GM23248 (cell line): ENCODE results near the gene SLC36A4. TPM values are rescaled to one million over a fixed set of nuclear protein-coding genes. Genes with fewer than 3 reads are reported as not detected.
"Not testable (repeated sequence)": the region's sequence is repeated elsewhere in the genome, so short reads cannot be mapped to it uniquely, and the experiment has no call there.

ENCODE experiments used
- DNase-seq: peaks from one replicate; pipeline ENCODE4 v3.0.0-alpha.2; 2015
- H2AFZ ChIP-seq: fragments of 200-600 bp; sonication (generic); 2 replicates; pipeline ENCODE4 v1.6.1; 2016; ENCODE audit warnings: antibody characterized with exemption
- H3F3A ChIP-seq: fragments of 200-600 bp; sonication (generic); 2 replicates; pipeline ENCODE4 v1.6.1; 2016; ENCODE audit warnings: mild to moderate bottlenecking, antibody characterized with exemption, mixed run types; ENCODE audit not compliant: insufficient read depth
- H3K27ac ChIP-seq: fragments of 200-600 bp; sonication (generic); 2 replicates; pipeline ENCODE4 v1.5.1; 2016; ENCODE audit warnings: mild to moderate bottlenecking
- H3K27me3 ChIP-seq: fragments of 200-600 bp; sonication (generic); replicated peaks from 2 replicates; pipeline ENCODE4 v1.6.1; 2016; ENCODE audit warnings: mild to moderate bottlenecking; ENCODE audit not compliant: insufficient read depth
- H3K36me3 ChIP-seq: fragments of 200-600 bp; sonication (generic); 2 replicates; pipeline ENCODE4 v1.6.1; 2016; ENCODE audit warnings: low read depth, mild to moderate bottlenecking
- H3K4me1 ChIP-seq: fragments of 200-600 bp; sonication (generic); 2 replicates; pipeline ENCODE4 v1.6.1; 2016; ENCODE audit warnings: mild to moderate bottlenecking; ENCODE audit not compliant: insufficient read depth
- H3K4me2 ChIP-seq: fragments of 200-600 bp; sonication (generic); one replicate; pipeline ENCODE4 v1.6.1; 2016; ENCODE audit warnings: mild to moderate bottlenecking; ENCODE audit not compliant: unreplicated experiment
- H3K4me3 ChIP-seq: fragments of 200-600 bp; sonication (generic); 2 replicates; pipeline ENCODE4 v1.5.1; 2016; ENCODE audit warnings: mild to moderate bottlenecking
- H3K79me2 ChIP-seq: fragments of 200-600 bp; sonication (generic); 2 replicates; pipeline ENCODE4 v1.6.1; 2016; ENCODE audit warnings: mild to moderate bottlenecking; ENCODE audit not compliant: insufficient read depth
- H3K9ac ChIP-seq: fragments of 200-600 bp; sonication (generic); 2 replicates; pipeline ENCODE4 v1.6.1; 2016; ENCODE audit warnings: mild to moderate bottlenecking
- H3K9me2 ChIP-seq: fragments of 200-600 bp; sonication (generic); 2 replicates; pipeline ENCODE4 v1.6.1; 2016; ENCODE audit warnings: mixed run types, mild to moderate bottlenecking, moderate library complexity; ENCODE audit not compliant: insufficient read depth
- H3K9me3 ChIP-seq: fragments of 200-600 bp; sonication (generic); one replicate; pipeline ENCODE4 v1.6.1; 2017; ENCODE audit warnings: low read depth
- H4K20me1 ChIP-seq: fragments of 200-600 bp; sonication (generic); 2 replicates; pipeline ENCODE4 v1.6.0; 2016; ENCODE audit not compliant: insufficient read depth
- EZH2 ChIP-seq: fragments of 200-600 bp; sonication (generic); IDR thresholded peaks from 2 replicates; pipeline ENCODE4 v1.6.1; 2018; ENCODE audit warnings: antibody characterized with exemption, mild to moderate bottlenecking; ENCODE audit not compliant: insufficient read depth, poor library complexity, severe bottlenecking
- EZH2phosphoT487 ChIP-seq: fragments of 200-600 bp; sonication (generic); IDR thresholded peaks from 2 replicates; pipeline ENCODE4 v1.6.1; 2018; ENCODE audit warnings: antibody characterized with exemption, moderate library complexity, mild to moderate bottlenecking, low read depth; ENCODE audit not compliant: insufficient read depth
- WGBS, 2 experiments: methylation state at CpG; one replicate each; pipeline ENCODE4 v1.1.6; 2015 to 2017; ENCODE audit warnings: low lambda C conversion rate in 2 of 2, low coverage in 1 of 2; ENCODE audit errors: missing lambda C conversion rate in 2 of 2; 5-methylcytosine and 5-hydroxymethylcytosine counted together
- in situ Hi-C: fragments of 300-500 bp; cut with MboI; formaldehyde crosslinking; loops from 2 replicates; pipeline ENCODE4 v1.15.0; 2020
- polyA plus RNA-seq: library from polyadenylated mRNA; unstranded; fragments of >200 nt; fragmentation: Nextera tagmentation; extraction: Ambion mirVana; gene quantifications from 2 replicates; pipeline ENCODE4 v1.2.1, GENCODE V29; 2016
- total RNA-seq: library from RNA; depleted of rRNA; stranded (reverse); fragments of >200 nt; shearing (Covaris generic); gene quantifications from 2 replicates; pipeline ENCODE4 v1.2.3, GENCODE V29; 2014

SLC36A4 gene
- total and polyA plus RNA-seq, 2 experiments from 2014 or later: 4.4 to 18.1 TPM

- TF ChIP-seq EZH2 (no peak), EZH2phosphoT487 (no peak)
- Histone ChIP-seq H4K20me1 (no peaks in the 10 kb centered on the region), H3K9me3 (no peaks in the 10 kb centered on the region), H2AFZ (no peak overlapping the region), H3K4me3 (no peak overlapping the region), H3K9me2 (no peaks in the 10 kb centered on the region), H3K4me1 (no peaks in the 10 kb centered on the region), H3K79me2 (peaks cover 95% of the 10 kb centered on the region), H3K4me2 (no peak overlapping the region), H3K36me3 (no peaks in the 10 kb centered on the region), H3K27me3 (no peaks in the 10 kb centered on the region), H3K27ac (no peak overlapping the region), H3K9ac (no peak overlapping the region), H3F3A (no peaks in the 10 kb centered on the region)
- WGBS, 2 experiments: 89 to 93% methylated on average over 5 of the region's 5 CpGs
- in situ Hi-C loops: no loop called here
- no peak for DNase-seq
Observed at GRCh38 chr11:93192163-93192562, 5.6 kb downstream of the SLC36A4 start.

GRCh38 chr11:93189462-93189861 is 8.3 kb downstream of the SLC36A4 start:
- H3K79me2 ChIP-seq: peaks cover 75% of the 10 kb centered on the region
- in situ Hi-C loops: no loop called here

DNA sequence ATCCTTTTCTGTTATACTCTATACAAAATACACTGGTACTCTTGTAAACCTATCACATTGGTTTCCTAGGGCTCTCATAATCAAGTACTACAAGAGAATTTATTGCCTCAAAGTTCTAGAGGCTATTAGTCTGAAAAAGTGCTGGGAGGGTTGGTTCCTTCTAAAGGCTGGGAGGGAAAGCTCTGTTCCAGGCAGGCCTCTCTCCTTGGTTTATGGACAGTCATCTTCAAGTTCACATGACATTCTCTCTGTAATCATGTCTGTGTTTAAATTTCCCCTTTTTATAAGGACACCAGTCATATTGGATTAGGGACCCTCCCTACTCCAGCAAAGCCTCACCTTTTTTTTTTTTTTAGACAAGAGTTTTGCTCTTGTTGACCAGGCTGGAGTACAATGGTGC is 9.1 kb downstream of the SLC36A4 start:
- TF ChIP-seq EZH2phosphoT487 (no peak), EZH2 (no peak)
- Histone ChIP-seq H3K4me1 (no peaks in the 10 kb centered on the region), H2AFZ (no peak overlapping the region), H3K9me2 (no peaks in the 10 kb centered on the region), H3K9ac (no peak overlapping the region), H3K36me3 (peaks cover 4% of the 10 kb centered on the region; the same call in 1 of the 2 replicates), H3K4me3 (no peak overlapping the region), H3K4me2 (no peak overlapping the region), H3K27me3 (no peaks in the 10 kb centered on the region), H3K9me3 (no peaks in the 10 kb centered on the region), H4K20me1 (no peaks in the 10 kb centered on the region), H3K27ac (no peak overlapping the region), H3F3A (no peaks in the 10 kb centered on the region), H3K79me2 (peaks cover 68% of the 10 kb centered on the region)
- DNase-seq: no peak
- in situ Hi-C loops: no loop called here

More at GRCh38 chr11:93189462-93189861, 8.3 kb downstream of the SLC36A4 start:
- Histone ChIP-seq H3K27me3 (no peaks in the 10 kb centered on the region), H3K9me2 (no peaks in the 10 kb centered on the region), H3K4me2 (no peak overlapping the region), H3K27ac (no peak overlapping the region), H3K4me3 (no peak overlapping the region), H4K20me1 (no peaks in the 10 kb centered on the region), H3K9ac (no peak overlapping the region), H2AFZ (no peak overlapping the region), H3K9me3 (no peaks in the 10 kb centered on the region), H3K4me1 (no peaks in the 10 kb centered on the region), H3F3A (no peaks in the 10 kb centered on the region), H3K36me3 (peaks cover under 1% of the 10 kb centered on the region; the same call in 1 of the 2 replicates)
- WGBS, 2 experiments: 96 to 100% methylated on average over 1 of the region's 1 CpG
- TF ChIP-seq EZH2 (no peak), EZH2phosphoT487 (no peak)
- no peak for DNase-seq

DNA sequence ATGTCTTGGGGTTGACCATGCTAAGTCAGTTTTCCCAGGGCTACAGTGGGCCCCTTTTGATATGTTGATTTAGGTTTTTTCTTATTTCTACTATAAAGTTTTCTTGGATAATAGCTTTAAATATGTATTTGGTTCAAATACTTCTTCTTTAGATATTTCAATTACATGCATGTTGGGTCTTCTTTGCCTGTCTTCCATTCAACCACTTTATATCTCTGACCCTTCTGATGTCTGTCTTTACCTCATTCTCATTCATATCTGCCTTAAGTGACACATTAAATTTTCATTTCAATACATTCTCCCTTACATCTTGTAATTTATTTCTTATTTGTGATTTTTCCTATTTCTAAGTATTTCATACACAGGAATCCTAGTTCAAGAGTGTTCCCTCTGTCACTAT is 10.5 kb downstream of the SLC36A4 start:
- in situ Hi-C loops: no loop called here
- no peak for TF ChIP-seq EZH2
- TF ChIP-seq EZH2phosphoT487: no peak
- DNase-seq: no peak
- no peaks in the 10 kb centered on the region for H4K20me1 ChIP-seq
- peaks cover 4% of the 10 kb centered on the region; the same call in 1 of the 2 replicates for H3K36me3 ChIP-seq
- H3K4me3 ChIP-seq: no peak overlapping the region
- no peaks in the 10 kb centered on the region for H3K27me3 ChIP-seq
- no peaks in the 10 kb centered on the region for H3K9me3 ChIP-seq
- no peak overlapping the region for H3K27ac ChIP-seq
- H3K79me2 ChIP-seq: peaks cover 54% of the 10 kb centered on the region
- H2AFZ ChIP-seq: no peak overlapping the region
- no peaks in the 10 kb centered on the region for H3F3A ChIP-seq
- no peaks in the 10 kb centered on the region for H3K9me2 ChIP-seq
- H3K4me1 ChIP-seq: no peaks in the 10 kb centered on the region
- no peak overlapping the region for H3K4me2 ChIP-seq
- no peak overlapping the region for H3K9ac ChIP-seq

GRCh38 chr11:93177891-93178290 is 19.9 kb downstream of the SLC36A4 start:
- H3K9ac ChIP-seq, DNase-seq, H3F3A ChIP-seq, H2AFZ ChIP-seq, H3K9me2 ChIP-seq, H3K79me2 ChIP-seq, in situ Hi-C loops, H3K27ac ChIP-seq, H4K20me1 ChIP-seq, H3K4me3 ChIP-seq, H3K4me2 ChIP-seq, H3K9me3 ChIP-seq, H3K36me3 ChIP-seq, H3K27me3 ChIP-seq, H3K4me1 ChIP-seq: not testable (repeated sequence)
- 92 to 93% methylated on average over 13 of the region's 13 CpGs for WGBS, 2 experiments
